ENCODE results near the gene TRIO. TPM values are rescaled to one million over a fixed set of nuclear protein-coding genes. Genes with fewer than 3 reads are reported as not detected.

Gene TRIO
- polyA plus RNA-seq, 1 of the 3 experiments (the other 2 are of a cell fraction): 229 TPM

DNA sequence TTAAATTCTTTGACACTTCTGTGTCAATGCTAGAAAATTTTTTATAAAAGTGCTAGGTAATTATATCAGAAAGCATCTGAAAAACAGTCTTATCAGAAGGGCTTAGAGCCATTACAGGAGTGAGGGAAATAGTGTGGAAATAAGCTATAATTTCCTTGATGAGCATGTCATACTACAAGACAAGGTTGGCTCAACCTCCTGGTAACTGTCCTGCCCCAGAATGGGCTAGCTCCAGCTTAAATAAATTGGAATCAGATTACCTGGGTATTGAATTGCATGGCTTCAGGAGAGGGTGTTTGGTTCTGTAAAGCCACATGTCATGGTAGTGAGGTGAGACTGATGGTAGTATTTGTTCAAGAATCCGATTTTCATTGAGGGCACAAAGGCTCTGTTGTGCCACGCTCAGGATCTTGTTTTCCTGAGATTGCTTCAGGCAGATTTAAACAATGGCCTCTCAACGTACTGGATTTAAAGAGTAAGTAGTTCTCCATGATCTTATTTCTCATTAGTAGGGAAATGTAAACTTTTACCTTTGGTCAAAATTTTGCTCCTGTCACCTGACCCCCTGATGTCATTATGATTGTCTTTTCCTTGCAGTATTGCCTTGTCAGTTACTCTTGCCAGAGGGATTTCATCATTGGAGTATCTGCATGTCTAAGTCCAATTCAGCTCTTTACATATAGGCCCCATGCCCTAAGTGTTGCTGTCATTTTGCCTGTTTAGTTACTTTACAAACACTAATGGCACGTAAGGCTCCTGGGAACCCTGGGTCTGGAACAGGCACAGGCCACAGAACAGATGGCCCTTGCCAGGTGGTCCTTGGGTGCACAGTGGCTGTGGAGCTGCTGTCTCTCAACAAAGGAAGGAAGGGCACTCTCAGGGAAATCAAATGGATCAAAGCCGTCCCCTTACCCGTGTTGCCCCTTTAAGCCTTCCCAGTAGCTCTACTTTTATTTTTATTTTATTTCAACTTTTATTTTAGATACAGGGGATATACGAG, 21.3 kb downstream of the TRIO start:
- H3K4me1 ChIP-seq (ENCODE audit: control insufficient read depth in 1 of 2, insufficient read depth in 2 of 2, low read depth in 1 of 2, low read length in 1 of 2): peaks cover 12 to 44% of the 10 kb centered on the region in 2 experiments; a peak in 3 of 4 replicates
- 85% methylated on average over 7 of the region's 7 CpGs for WGBS (ENCODE audit: low lambda C conversion rate)
- H3K4me2 ChIP-seq: no peak overlapping the region
- no peaks in the 10 kb centered on the region for H3K9me3 ChIP-seq
- H3K27ac ChIP-seq (ENCODE audit: low read depth in 2 of 2, low read length in 1 of 2): peak overlapping the region in 1 of 2 experiments; percentile 80; a peak in 3 of 4 replicates
- H3K4me3 ChIP-seq (ENCODE audit: low read depth in 2 of 2, low read length in 1 of 2): no peak overlapping the region
- H3K36me3 ChIP-seq (replicated peaks in 1 of 2; ENCODE audit: control insufficient read depth in 1 of 2, insufficient read depth in 2 of 2, low read length in 1 of 2): peaks cover 3 to 11% of the 10 kb centered on the region in 2 experiments
- TF ChIP-seq RAD21 (IDR thresholded peaks at IDR 0.05; ENCODE audit: low read length) (no peak), ELF1 (IDR thresholded peaks at IDR 0.05) (no peak), TCF12 (IDR thresholded peaks at IDR 0.05) (no peak), NFIC (IDR thresholded peaks at IDR 0.05; ENCODE audit: borderline replicate concordance) (no peak), FOXJ3 (CRISPR knock-in tag; IDR thresholded peaks at IDR 0.05) (no peak), NRF1 (IDR thresholded peaks at IDR 0.05; ENCODE audit: low read depth, low read length) (no peak), YY1 (IDR thresholded peaks at IDR 0.05; ENCODE audit: low read depth) (no peak), GATA2 (CRISPR knock-in tag; IDR thresholded peaks at IDR 0.05) (no peak), SMC3 (IDR thresholded peaks at IDR 0.05; ENCODE audit: low read depth, low read length) (no peak), FOSL2 (IDR thresholded peaks at IDR 0.05; ENCODE audit: borderline replicate concordance, low read depth) (no peak)
- TF ChIP-seq, protein P1, sequence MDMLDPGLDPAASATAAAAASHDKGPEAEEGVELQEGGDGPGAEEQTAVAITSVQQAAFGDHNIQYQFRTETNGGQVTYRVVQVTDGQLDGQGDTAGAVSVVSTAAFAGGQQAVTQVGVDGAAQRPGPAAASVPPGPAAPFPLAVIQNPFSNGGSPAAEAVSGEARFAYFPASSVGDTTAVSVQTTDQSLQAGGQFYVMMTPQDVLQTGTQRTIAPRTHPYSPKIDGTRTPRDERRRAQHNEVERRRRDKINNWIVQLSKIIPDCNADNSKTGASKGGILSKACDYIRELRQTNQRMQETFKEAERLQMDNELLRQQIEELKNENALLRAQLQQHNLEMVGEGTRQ (IDR thresholded peaks at IDR 0.05; ENCODE audit: borderline replicate concordance, low read depth, low read length): no peak
- H3K27me3 ChIP-seq (ENCODE audit: insufficient read depth): no peaks in the 10 kb centered on the region
- no peak overlapping the region for H2AFZ ChIP-seq (ENCODE audit: low read depth)
- ChIA-PET CTCF (interaction anchor here (1.3 to 1.4 kb wide), 2 partner anchors 8 to 11 kb away, joined by 3 to 4 read pairs; no protein-coding TSS in a partner anchor), POLR2A (interaction anchor here (0.6 kb wide), 1 partner anchor 9 kb away, joined by 3 read pairs; no protein-coding TSS in a partner anchor)
- peaks cover 100% of the 10 kb centered on the region for H3K79me2 ChIP-seq (ENCODE audit: insufficient read depth)
- no peak overlapping the region for H3K9ac ChIP-seq
- no peaks in the 10 kb centered on the region for H3K9me2 ChIP-seq
- H4K20me1 ChIP-seq (ENCODE audit: insufficient read depth): peaks cover 100% of the 10 kb centered on the region
- H3F3A ChIP-seq (replicated peaks; ENCODE audit: insufficient read depth): peaks cover 48% of the 10 kb centered on the region
- no peak for DNase-seq

DNA sequence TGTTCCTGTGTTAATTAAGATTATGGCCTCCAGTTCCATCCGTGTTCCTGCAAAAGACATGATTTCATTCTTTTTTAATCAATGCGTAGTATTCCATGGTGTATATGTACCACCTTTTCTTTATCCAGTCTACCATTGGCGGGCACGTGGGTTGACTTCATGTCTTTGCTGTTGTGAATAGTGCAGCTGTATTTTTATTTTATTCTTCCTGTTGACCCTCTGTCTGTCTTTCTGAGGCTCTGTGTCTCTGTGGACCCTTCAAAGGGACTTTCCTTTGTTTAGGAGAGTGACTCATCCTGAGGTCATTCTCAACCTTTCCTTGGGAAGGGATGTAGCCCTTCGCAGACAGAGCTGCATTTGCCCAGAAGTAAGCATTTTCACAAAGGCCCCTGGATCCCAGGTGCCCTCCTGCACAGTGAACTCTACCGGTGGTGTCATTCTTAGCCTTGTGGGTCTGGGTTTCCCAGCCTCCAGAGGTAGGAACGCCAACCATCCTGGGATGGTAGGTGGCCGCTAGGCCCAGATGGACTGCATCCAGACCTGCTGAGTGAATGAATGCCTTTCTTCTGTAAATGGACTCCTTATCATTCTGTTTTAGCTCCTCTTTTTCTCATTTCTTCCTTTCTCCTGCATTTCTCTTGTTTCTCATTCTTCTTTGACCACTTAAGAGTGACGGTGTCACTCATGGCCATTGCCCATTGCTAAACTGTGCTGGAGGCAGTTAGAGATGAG, 22.4 kb downstream of the TRIO start:
- Histone ChIP-seq H4K20me1 (ENCODE audit: insufficient read depth) (peaks cover 100% of the 10 kb centered on the region), H3K9me2 (no peaks in the 10 kb centered on the region), H2AFZ (ENCODE audit: low read depth) (no peak overlapping the region), H3K4me2 (peak overlapping the region; percentile 64), H3K79me2 (ENCODE audit: insufficient read depth) (peaks cover 100% of the 10 kb centered on the region), H3K9ac (peak overlapping the region; percentile 14; the same call in 1 of the 2 replicates), H3K9me3 (no peaks in the 10 kb centered on the region), H3K4me3 (ENCODE audit: low read depth in 2 of 2, low read length in 1 of 2) (no peak overlapping the region; a peak in 1 of 4 replicates), H3K4me1 (ENCODE audit: control insufficient read depth in 1 of 2, insufficient read depth in 2 of 2, low read depth in 1 of 2, low read length in 1 of 2) (peaks cover 10 to 44% of the 10 kb centered on the region in 2 experiments; a peak in 3 of 4 replicates), H3K27me3 (ENCODE audit: insufficient read depth) (no peaks in the 10 kb centered on the region), H3K27ac (ENCODE audit: low read depth in 2 of 2, low read length in 1 of 2) (peak overlapping the region in 1 of 2 experiments; percentile 80; a peak in 2 of 4 replicates), H3K36me3 (replicated peaks in 1 of 2; ENCODE audit: control insufficient read depth in 1 of 2, insufficient read depth in 2 of 2, low read length in 1 of 2) (peaks cover 3 to 11% of the 10 kb centered on the region in 2 experiments), H3F3A (replicated peaks; ENCODE audit: insufficient read depth) (peaks cover 48% of the 10 kb centered on the region)
- 53% methylated on average over 9 of the region's 9 CpGs for WGBS (ENCODE audit: low lambda C conversion rate)
- POLR2A ChIA-PET: no interaction called here
- no peak for DNase-seq
- CTCF ChIA-PET: interaction anchor here (1.3 to 1.4 kb wide), 2 partner anchors 9 to 10 kb away, joined by 3 to 4 read pairs; no protein-coding TSS in a partner anchor
- TF ChIP-seq NFIC (IDR thresholded peaks at IDR 0.05; ENCODE audit: borderline replicate concordance): no peak
- TF ChIP-seq FOXM1 (IDR thresholded peaks at IDR 0.05; ENCODE audit: low read depth): no peak
- TF ChIP-seq TCF12 (IDR thresholded peaks at IDR 0.05): peak; percentile 59; the same call in 1 of the 2 replicates
- no peak for TF ChIP-seq CHD2 (IDR thresholded peaks at IDR 0.05; ENCODE audit: low read length, partially characterized antibody)
- TF ChIP-seq RAD21 (IDR thresholded peaks at IDR 0.05; ENCODE audit: low read length): no peak
- no peak for TF ChIP-seq SMC3 (IDR thresholded peaks at IDR 0.05; ENCODE audit: low read depth, low read length)
- TF ChIP-seq ELF1 (IDR thresholded peaks at IDR 0.05): no peak
- no peak for TF ChIP-seq YY1 (IDR thresholded peaks at IDR 0.05; ENCODE audit: low read depth)
- TF ChIP-seq, protein P2, sequence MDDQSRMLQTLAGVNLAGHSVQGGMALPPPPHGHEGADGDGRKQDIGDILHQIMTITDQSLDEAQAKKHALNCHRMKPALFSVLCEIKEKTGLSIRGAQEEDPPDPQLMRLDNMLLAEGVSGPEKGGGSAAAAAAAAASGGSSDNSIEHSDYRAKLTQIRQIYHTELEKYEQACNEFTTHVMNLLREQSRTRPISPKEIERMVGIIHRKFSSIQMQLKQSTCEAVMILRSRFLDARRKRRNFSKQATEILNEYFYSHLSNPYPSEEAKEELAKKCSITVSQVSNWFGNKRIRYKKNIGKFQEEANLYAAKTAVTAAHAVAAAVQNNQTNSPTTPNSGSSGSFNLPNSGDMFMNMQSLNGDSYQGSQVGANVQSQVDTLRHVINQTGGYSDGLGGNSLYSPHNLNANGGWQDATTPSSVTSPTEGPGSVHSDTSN (IDR thresholded peaks at IDR 0.05): no peak; the same call in 1 of the 2 replicates
- no peak for TF ChIP-seq TAF1 (IDR thresholded peaks at IDR 0.05; ENCODE audit: borderline replicate concordance, low read depth, low read length)
- TF ChIP-seq JUND (IDR thresholded peaks at IDR 0.05): peak; percentile 87
- TF ChIP-seq MXI1 (IDR thresholded peaks at IDR 0.05; ENCODE audit: low read depth, low read length): no peak
- no peak for TF ChIP-seq MEF2A (IDR thresholded peaks at IDR 0.05; ENCODE audit: borderline replicate concordance, low read depth)
- no peak for TF ChIP-seq RFX5 (IDR thresholded peaks at IDR 0.05; ENCODE audit: low read length)
- 0 out of 4 replicates have a peak, but pooled peaks of 1 of the 2 experiments have one; percentile 43 for TF ChIP-seq EP300 (IDR thresholded peaks at IDR 0.05; ENCODE audit: borderline replicate concordance in 1 of 2, low read depth in 1 of 2, low read length in 1 of 2)
- no peak for TF ChIP-seq RXRA (IDR thresholded peaks at IDR 0.05; ENCODE audit: borderline replicate concordance, low read depth)
- no peak for TF ChIP-seq FOXJ3 (CRISPR knock-in tag; IDR thresholded peaks at IDR 0.05)
- TF ChIP-seq GABPA (IDR thresholded peaks at IDR 0.05; ENCODE audit: low read depth): no peak
- peak; percentile 90 for TF ChIP-seq FOSL2 (IDR thresholded peaks at IDR 0.05; ENCODE audit: borderline replicate concordance, low read depth)
- TF ChIP-seq SIN3A (IDR thresholded peaks at IDR 0.05; ENCODE audit: borderline replicate concordance, low read depth, low read length): no peak
